Stimulated activated CD8-positive, alpha-beta memory T cell treated with anti-CD3 and anti-CD28 coated beads, Interleukin-4, amount 100 ng/mL, for 48 hours (primary cell): ENCODE data around the gene KAT6B.
A peak's percentile ranks its signal among the peaks of the same experiment; 100 is the strongest.
"Not testable (repeated sequence)": the region's sequence is repeated elsewhere in the genome, so short reads cannot be mapped to it uniquely, and the experiment has no call there.

Experiments
- DNase-seq: peaks from one replicate; pipeline ENCODE4 v3.0.0-alpha.2; 2020

Gene KAT6B

DNA sequence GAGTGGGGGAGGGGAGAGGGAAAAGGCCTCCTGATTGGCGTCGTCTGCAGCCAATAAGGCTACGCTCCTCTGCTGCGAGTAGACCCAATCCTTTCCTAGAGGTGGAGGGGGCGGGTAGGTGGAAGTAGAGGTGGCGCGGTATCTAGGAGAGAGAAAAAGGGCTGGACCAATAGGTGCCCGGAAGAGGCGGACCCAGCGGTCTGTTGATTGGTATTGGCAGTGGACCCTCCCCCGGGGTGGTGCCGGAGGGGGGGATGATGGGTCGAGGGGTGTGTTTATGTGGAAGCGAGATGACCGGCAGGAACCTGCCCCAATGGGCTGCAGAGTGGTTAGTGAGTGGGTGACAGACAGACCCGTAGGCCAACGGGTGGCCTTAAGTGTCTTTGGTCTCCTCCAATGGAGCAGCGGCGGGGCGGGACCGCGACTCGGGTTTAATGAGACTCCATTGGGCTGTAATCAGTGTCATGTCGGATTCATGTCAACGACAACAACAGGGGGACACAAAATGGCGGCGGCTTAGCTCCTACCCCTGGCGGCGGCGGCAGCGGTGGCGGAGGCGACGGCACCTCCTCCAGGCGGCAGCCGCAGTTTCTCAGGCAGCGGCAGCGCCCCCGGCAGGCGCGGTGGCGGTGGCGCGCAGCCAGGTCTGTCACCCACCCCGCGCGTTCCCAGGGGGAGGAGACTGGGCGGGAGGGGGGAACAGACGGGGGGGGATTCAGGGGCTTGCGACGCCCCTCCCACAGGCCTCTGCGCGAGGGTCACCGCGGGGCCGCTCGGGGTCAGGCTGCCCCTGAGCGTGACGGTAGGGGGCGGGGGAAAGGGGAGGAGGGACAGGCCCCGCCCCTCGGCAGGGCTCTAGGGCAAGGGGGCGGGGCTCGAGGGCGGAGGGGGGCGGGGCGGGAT is at the start of gene KAT6B:
KAT6B (plus strand) TSS at position 459 of the 903 bp plus-strand sequence. CDS start 16,258 bp downstream, outside the sequence.
- DNase-seq = peak; percentile 99

DNA sequence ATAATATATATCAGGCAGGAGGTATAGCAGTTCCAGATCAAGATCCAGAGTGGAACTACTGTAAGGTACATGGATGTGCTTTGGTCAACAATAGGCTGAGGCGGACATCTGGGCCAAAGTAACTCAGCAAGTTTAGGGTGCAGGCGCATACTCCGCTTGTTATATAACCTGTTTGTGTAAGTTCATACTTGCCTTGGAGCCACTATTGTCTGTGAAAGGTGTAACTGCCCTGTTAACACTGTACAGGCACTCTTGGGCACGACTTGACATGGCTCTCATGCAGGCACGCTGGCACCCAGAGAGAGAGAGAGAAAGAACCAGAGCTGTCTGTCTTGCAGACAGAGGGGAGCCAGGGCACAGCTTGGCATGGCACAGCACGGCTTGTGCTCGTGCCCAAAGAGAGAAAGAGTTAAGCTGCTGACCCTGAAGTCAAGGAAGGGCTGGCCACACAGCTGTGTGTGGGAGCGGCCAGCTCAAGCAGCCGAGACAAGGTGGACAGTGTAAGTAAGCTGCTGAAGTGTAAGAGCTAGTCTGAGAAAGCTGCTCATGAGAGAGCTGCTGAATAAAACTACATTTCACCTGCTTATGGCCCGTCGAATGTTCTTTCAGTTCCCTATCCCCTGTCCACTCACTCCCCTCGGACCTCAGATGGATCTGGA is 47.8 kb upstream of the KAT6B start:
- no peak for DNase-seq

DNA sequence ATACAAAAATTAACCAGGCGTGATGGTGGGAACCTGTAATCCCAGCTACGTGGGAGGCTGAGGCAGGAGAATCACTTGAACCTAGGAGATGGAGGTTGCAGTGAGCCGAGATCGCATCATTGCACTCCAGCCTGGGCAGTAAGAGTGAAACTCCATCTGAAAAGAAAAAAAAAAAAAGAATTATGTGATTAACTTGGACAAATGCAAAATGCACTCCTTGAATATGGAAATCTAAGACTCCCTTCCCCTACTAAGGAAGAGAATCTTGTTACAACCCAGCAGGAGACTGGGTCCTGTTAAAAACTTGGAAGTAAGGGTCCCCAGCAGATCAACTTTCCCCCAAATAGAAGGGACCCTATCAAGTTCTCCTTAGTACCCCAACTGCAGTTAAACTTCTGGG is 44.5 kb upstream of the KAT6B start:
- DNase-seq = not testable (repeated sequence)

DNA sequence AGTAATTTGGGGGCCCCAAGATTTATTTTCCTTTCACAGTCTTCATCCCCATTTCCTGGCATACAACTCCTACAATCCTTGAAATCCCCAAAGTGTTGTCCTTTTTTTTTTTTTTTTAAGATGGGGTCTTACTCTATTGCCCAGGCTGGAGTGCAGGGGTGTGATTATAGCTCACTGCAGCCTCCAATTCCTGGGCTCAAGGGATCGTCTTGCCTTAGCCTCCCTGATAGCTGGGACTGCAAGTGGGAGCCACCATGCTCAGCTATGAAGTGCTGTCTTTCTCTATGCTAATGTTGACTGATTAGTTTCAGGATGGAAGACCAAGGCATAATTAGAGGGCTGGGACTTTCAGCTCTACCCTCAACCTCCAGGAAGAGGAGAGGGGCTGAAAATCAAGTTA is 41.9 kb upstream of the KAT6B start:
- no peak for DNase-seq

DNA sequence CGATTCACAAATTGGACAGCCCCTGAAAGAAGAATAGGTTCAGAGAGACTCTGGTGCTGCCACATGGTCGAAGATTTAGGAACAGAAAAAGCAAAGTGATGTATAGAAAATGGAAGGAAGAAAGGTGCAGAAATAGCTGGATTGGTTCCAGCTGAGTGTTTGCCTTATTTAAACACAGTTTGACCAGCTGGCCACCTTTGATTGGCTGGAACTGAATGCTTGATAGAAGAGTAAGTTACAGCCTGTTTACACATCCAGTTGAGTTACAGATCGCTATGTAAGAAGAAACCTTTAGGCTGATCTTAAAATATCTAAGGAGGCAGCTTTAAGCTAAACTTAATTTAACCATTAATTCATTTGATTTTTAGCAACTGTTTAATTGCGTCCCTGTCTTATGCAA is 40.3 kb upstream of the KAT6B start:
- no peak for DNase-seq

DNA sequence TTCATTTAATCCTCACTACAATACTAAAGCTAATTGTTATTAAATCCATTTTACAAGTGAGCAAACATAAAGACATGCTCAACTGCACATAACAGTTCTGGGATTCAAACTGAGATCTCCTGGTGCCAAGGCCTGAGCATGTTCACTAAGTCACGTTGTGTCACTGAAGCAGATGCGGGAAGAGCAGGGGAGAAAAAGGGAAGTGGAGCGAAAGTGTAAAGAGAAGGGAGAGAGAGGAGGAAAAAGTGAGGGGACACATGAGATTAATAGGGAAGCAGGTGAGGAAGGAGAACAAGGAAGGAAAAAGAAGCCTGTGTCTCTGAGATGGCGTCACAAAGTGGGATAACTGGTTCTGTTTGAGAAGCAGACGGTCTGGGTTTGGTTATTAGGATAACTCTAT is 38.9 kb upstream of the KAT6B start:
- DNase-seq = no peak

DNA sequence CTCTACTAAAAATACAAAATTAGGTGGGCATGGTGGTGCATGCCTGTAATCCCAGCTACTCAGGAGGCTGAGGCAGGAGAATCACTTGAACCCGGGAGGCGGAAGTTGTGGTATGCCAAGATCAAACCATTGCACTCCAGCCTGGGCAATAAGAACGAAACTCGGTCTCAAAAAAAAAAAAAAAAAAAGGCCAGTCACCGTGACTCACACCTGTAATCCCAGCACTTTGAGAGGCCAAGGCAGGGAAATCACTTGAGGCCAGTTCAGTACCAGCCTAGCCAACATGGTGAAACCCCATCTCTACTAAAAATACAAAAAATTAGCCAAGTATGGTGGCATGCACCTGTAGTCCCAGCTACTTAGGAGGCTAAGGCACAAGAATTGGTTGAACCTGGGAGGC is 34.4 kb upstream of the KAT6B start:
- not testable (repeated sequence) for DNase-seq

DNA sequence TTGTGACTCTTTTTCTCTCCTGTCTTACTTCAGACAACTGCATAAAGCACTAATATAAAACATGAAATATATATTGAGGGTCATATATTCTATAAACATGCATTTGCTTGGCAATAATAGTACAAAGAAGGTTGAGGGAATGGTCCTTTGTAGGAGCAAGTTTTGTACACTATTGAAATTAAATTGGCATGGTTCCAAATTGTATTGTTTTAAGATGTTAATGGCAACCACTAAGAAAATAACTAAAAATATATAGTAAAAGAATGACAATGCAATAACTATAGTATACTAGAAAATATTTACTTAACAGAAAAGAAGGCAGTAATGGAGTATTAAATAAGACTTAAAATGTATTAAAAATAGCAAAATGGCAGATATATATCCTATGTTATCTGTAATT is 33.7 kb upstream of the KAT6B start:
- DNase-seq = no peak

DNA sequence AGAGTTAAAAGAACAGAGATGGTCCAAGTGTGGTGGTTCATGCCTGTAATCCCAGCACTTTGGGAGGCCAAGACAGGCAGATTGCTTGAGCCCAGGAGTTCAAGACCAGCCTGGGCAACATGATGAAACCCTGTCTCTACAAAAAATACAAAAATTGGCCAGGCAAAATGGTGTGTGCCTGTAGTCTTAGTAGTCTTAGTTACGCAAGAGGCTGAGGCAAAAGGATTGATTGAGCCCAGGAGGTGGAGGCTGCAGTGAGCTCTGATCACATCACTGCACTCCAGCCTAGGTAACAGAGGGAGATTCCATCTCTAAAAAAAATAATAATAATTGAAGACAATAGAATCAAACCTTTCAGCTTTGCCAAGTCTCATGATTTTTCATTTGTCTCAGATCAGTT is 33.2 kb upstream of the KAT6B start:
- DNase-seq = not testable (repeated sequence)

DNA sequence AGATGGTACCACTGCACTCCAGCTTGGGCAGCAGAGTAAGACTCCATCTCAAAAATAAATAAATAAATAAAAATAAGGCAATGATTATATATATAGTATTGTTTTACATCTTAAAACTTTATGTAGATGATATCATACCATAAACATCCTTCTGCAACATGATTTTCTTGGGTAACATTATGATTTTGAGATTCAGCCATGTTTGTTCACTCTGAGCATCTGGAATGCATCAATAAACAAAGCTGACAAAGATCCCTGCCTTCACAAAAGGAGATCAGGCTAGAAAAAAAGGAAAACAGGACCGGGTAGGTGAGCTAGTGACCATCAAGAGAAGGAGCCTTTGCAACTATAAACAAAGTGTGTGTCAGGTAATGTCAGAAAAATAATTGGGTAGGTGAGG is 31.9 kb upstream of the KAT6B start:
- no peak for DNase-seq

DNA sequence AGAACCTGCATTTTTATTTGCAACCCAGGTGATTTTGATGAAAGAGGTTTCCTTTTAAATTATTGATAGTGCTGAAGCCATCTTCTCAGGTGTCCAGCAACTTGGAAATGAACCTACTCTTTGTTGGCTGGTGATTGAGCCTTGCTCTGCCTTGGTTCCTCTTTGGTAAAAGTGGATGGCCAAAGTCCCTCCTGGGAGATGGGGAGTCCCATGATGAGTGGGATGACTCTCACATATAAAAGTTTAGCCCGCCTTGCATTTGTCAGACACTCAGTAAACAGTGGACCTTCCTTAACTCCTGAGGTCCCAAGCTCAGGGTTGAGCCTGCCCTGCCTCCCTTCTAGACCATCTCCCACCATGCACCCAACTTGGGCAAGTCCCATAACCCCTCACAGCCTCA is 28.9 kb upstream of the KAT6B start:
- DNase-seq = no peak

DNA sequence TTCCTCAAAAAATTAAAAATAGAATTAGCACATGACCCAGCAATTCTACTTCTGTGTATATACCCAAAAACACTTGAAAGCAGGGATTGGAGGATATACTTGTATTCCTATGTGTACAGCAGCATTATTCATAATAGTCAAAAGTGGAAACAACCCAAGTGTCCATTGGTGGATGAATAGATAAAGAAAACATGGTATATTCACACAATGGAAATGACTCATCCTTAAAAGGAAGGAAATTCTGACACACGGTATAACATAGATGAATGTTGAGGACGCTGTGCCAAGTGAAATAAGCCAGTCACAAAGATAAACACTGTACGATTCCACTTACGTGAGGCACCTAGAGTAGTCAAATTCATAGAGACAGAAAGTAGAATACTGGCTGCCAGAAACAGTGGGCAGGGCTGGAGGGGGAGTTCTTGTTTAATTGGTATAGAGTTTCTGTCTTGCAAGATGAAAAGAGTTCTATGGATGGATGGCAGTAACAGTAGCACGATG is 26.6 kb upstream of the KAT6B start:
- DNase-seq = peak; percentile 32

DNA sequence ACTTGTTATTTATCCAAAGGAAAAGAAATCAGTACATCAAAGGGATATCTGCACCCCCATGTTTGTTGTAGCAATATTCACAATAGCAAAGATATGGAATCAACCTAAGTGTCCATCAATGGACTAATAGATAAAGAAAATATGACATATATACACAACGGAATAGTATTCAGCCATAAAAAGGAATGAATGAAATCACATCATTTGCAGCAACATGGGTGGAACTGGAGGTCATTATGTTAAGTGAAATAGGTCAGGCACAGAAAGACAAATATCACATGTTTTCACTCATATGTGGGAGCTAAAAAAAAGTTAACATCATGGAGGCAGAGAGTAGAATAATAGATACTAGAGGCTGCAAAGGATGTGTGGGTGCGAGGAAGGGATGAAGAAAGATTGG is 25.0 kb upstream of the KAT6B start:
- no peak for DNase-seq

DNA sequence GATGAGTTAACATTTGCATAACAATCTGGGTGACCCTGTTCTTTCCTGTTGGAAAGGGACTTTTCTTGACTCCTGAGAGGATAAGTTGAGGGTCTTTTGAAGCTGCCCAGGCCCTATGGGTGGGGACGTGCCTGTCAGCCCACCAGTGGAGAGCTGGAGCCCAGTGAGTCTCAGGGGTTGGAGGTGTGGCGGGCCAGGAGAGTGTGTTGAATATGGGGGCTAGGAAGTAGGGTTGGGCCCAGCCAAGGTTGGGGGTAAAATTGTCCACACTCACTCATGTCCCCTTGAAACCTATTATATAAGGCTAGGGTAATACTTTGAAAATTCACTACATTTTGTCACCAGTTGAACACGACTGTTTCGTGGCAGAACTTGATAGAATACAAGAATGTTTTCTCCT is 17.9 kb upstream of the KAT6B start:
- DNase-seq = no peak

DNA sequence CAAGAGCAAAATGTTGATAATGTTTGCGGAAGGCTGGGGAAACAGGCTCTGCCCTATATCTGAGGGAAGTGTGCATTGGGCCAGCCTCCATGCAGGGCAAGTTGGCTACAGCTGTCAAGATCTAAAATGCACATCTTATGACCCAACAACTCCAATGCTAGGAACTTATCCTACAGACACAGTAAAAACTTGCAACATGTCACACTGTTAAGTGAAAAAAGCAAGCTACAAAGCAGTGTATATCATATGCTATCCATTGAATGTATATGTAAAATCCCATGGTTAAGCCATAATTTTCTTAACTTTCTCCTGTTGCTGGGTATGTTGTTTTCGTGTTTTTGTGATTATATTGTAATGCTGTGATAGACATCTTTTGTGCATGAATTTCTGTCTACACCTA is 16.3 kb upstream of the KAT6B start:
- DNase-seq = no peak

DNA sequence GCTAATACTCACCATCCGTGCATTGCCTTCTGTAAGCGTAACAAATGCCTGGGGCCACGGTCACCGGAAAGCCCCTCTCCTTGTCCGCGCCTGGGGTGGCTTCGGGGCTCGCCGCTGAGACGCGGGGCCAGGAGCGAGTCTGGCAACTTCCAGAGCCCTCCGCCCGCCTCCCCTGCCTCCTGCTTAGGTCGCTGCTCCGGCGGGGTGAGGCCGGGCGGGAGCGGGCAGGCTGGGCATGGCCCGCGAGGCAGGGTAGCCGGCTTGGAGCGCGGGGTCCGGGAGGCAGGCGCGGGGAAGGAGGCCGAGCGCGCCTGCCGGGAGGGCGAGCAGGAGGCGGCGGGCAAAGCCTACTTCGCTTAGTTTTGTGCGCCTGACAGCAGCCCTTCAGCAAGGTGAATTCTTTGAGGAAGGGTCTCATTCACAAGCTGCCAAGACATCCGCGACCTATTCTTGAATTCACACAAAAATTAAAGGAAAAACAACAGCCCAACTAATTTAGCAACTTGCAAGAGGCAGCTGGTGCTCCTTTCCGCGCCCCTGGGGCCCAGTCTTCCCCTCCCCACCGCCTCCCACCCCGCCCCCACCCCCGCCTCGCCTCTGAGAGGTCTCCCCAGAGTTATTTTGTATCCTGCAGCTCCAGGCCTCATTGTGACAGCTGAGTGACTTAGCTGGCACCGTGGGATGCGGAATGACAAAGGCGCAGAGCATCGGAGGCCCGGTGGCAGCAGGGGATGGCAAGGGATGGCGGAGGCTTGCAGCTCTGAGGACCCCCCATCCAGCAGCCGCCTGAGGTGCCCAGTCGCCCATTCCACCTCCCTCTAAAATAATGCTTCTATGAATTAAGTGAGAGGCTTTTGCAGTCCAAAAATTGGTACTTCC is 12.8 kb upstream of the KAT6B start:
- DNase-seq = no peak

DNA sequence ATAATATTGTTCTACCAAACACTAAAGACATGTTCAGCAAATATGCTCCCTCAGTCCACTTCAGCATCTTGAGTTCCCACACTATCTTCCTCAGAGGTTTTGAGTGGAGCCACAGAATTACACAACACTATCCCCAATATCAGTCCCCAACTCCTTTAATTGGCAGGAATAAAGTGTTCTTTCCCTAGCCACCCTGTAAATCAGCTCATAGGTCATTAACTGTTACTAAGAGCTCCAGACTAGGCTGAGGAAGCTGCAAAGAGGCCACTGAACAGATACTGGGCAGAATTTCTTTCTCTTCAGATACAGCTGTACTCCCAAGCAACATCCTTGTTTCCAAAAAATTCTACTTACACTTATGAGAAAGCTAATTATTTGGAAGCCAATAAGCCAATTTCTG is 11.6 kb upstream of the KAT6B start:
- DNase-seq = no peak

DNA sequence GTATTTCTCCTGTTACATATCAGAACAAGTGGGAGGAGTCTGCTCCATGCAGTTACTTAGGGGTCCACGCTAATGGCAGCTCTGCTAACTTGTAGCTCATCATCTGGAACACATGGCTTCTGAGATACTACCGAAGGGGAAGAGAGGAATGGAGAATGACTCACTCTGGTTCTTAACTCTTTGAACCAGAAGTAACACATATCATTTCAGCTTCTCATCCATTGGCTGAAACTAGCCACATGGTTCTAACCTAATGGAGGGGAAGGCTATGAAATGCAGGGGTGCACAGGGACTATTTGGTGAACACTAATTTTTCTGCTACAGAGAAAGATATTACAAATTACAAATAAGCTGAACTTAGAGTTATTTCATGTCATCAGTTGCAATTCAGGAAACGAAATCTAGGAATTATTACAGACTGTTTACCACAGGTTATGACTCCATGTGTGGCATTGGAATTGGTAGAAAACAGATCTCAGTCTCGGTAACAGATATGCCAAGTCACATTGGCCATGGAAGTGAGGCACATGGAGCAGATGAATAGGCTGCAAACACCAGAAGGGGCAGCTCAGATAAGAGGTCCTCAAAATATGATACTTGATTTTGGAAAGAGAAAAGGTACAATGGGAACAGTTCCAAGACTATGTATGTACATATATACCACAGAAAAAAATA is 9.4 kb upstream of the KAT6B start:
- no peak for DNase-seq

DNA sequence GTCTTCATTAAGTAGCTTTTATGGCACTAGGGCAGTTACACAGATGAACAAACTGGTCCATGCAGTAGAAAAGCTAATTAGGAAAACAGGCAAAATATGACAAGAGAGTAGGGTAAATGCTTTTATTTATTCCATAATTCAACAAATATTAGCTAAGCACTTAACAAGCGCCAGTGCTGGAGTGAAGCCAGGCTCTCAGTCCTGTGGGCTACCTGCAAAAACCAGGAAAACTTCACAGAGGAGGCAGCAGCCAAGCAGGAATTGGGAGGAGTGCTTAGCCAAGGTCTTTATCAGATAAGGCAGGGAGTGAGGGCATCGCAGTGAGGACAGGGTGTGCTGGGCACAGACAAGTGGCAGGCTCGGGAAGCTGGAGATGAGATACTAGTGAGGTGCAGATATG is 4.9 kb upstream of the KAT6B start:
- DNase-seq = no peak

DNA sequence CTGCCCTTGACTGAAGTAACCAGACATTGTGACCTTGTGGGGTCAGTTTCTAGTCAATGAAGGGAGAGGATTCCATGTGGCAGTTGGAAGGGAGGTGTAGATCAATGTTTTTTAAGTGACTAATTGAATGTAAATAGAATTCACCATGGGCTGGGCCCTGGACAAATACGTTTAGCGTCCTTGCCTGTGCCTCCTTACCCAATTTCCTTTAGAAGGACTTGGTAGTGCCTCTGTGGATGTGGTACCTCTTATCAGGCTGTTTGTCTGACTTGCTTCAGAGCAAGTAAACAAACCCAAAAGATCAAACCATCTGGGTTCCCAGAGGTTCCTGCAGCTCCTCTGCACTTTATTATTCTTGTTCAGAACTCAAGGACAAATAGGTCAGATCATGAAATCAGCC is 4.3 kb upstream of the KAT6B start:
- no peak for DNase-seq

DNA sequence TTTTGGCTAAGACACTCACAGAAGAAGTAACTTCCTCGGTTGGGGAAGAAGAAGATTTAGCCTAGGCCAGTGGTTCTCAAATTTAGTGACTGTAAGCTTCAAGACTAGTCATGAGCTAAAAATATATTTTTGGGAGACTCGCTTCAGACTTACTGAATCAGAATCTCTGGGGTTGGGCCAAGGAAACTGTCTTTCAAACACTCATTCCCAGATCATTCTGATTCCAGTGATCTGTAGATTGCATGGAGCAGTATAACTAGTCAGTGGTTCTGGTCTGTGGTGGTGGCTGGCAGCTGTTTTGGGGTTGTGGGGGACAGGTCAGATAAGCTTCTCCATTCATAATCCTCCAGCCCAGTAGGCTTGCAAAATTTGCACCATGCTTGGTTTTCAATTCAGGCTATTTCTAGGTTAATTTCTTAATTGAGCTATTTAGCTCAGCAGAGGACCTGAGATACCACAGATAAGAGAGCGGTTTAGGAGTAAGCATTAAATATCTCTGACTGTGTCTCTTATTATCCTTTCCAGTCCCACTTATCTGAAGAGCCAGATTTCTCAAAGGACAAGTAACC is 3.8 kb upstream of the KAT6B start:
- DNase-seq = no peak

DNA sequence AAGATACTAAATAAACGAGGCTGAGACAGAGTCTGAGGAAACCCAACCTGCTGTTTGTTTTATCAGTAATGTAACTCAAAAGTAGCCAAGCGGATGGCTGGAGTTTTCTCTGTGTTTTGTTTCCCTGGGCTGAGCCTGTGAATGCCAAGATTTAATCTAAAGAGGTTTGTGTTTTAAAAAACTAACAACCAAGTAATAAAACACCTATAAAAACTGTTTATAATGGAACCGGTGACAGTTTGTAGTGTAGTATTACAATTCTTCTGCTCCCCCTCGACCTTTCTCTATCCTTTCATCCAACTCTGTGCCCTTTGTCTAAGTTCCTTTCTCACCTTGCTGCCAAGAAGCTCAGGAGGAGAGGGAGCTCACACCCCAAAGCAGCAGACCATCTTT is 2.6 kb upstream of the KAT6B start:
- DNase-seq = no peak
